Stimulated activated CD4-positive, alpha-beta T cell treated with anti-CD3 and anti-CD28 coated beads, Interleukin-12 subunit alpha, Interleukin-12 subunit beta, amount 100 ng/mL, for 48 hours (primary cell): ENCODE data around the gene FAM98A.
A peak's percentile ranks its signal among the peaks of the same experiment; 100 is the strongest.

Experiments
- DNase-seq, 3 donors: peaks; one replicate each; pipeline ENCODE4 v3.0.0-alpha.2; 2020; ENCODE audit warnings: low read depth in 2 of 3, low spot score in 1 of 3

The FAM98A gene

DNA sequence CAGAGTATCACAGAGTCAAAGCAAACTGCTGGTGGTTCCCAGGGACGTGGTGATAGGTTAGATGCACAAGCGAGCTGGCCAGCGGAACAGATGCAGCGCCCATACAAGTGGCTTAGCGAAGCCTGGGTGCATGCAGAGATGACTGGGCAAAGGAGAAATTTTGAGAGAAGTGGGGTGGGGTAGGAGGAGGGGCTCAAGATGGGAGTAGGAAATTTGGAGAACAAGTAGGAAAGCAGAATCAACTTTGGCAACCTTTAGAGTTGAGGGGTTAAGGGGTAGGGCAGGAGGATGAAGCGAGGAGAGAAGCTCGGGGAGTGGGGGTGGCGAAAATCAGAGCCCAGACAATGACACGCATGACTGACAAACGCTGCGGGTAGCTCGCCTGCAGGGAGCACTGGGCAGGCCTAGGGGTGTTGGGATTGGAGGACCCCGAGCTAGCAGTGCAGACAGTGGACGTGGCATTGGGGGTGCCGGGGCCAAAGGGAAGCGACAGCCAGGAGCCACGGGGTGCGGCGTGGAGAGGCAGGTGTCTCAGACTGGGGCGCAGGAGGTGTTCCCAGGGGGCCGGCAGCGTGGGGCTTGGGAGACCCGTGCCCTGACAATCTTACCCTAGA lies 431 bp downstream of the FAM98A start:
- DNase-seq, result peak; percentile 27 to 32 (median 31)

DNA sequence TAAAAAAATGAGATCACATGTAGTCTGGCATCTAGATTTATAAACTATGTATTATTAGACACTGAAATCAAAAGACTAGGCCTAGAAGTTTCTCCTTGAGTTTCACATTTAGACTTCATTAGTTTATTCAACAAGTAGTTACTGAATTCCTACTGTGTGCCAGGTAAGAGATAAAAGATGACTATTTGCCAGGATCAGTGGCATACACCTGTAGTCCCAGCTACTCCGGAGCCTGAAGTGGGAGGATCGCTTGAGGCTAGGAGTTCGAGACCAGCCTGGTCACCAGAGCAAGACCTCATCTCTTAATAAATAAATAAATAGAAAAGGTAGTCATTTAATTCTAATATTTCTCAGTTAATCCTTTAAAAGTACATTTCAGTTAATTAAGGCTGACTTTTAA lies 2.1 kb downstream of the FAM98A start:
- no peak for DNase-seq

DNA sequence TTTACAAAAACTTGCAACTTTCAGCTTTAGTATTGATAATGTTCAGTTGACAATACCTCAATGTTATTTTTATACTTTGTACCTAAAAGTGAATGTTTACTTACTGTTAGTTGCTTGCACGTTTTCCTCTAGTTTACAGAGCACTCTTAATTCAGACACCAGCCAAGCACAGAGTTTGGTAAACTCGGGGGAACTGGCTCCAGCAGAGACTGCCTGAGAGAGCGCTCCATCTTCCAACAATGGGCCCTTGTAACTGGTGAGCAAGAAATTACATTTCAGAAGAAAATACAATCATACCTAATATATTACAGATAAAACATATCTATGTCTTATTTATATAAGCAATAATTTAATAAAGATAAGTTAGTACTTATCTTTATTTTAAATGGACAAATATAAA lies 3.7 kb downstream of the FAM98A start:
- DNase-seq, result no peak

DNA sequence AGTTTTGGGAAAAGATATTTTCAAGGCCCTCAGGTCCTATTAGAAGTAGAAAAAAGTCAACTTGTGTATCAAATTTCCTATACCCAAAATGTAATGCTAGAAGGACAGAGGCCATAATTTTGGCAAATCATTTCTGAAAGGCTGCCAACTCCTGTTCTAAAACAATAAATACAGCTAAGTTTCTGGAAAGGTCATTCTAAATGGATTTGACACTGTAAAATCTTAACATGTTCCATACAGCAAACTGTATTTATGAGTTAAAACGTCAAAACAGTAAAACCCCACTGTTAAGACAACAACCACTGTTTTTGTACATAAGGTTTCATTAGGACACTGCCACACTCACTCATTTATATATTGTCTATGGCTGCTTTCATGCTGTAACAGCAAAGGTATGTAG lies 9.7 kb downstream of the FAM98A start:
- no peak for DNase-seq

DNA sequence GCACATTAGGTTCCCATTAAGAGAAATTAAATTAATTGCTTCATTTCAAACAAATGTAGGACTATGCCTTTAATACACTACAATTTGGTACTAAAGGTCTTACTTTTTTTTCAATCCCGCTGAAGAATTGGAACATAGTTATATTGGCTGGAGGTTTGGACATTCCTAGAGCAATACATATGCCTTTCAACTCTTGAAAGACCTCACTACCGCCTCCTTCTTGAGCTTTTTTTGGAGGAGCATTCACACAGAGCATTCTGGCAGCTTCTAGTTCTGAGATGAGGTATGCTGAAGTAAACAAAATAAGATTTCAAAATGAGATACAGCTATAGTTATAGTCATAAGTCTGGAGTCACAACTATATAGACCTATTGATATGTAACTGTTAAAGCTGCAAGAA lies 10.9 kb downstream of the FAM98A start:
- DNase-seq, result no peak

DNA sequence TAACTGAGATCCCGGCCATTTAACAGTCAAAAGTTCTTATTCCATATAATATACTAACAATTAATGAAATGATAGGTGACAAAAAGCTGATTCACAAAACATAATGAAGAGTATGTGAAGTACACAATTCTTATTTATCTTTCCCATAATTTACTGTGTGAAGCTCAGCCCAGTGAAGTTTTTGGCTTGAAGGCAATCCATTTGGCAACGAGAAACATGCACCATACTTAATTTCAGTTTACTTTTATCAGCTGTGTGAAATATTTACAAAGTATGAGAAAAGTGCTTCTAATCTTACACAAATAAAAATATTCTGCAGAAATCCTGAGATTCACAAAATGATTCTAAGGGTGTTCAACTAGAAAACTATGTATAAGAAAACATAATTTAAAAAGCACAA lies 12.3 kb downstream of the FAM98A start:
- no peak for DNase-seq

DNA sequence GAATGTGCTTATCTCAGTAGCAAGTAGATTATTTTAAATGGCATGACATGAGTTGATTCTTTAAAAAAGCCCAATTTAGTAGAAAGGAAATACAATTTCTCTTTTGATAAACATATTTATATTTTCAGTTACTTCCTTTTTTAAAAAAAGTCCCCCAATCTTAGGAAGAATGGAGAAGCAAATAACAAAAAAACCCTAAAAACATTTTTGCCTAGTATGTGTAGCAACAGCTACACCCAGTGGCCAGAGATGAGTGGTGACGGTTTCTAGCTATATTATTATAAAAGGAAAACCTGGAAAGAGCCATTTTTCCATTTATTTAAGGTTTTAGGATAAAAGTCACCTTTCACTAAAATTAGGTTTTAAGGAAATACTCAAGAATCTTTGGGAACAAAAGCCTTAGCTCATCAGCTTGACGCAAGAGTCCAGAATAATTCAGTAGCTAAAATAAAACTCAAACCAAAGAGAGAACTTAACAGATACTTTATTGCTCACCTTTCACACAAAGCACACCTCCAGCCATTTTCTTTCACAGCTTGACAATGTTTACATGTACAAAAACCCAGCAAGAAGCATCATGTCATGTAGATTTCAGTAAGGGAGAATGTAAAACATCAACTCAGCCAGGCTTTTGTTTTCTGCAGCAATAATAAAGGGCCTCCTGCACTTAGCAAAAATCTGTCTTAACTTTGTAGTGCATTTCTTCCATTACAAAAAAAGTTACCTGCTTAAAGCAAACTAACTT lies 15.7 kb downstream of the FAM98A start:
- no peak for DNase-seq

DNA sequence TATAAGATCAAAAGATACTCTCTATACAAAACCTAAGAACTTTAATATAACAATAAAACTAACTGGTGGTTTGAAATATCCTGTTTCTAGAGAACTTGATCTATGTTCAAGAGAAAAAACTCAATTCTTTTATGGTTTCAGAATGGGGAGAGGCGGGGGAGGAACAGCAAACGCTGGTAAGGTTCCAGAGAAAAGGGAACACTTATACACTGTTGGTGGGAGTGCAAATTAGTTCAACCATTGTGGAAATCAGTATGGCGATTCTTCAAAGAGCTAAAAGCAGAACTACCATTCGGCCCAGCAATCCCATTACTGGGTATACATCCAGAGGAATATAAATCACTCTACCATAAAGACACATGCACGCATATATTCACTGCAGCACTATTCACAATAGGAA lies 17.2 kb downstream of the FAM98A start:
- DNase-seq, result no peak

DNA sequence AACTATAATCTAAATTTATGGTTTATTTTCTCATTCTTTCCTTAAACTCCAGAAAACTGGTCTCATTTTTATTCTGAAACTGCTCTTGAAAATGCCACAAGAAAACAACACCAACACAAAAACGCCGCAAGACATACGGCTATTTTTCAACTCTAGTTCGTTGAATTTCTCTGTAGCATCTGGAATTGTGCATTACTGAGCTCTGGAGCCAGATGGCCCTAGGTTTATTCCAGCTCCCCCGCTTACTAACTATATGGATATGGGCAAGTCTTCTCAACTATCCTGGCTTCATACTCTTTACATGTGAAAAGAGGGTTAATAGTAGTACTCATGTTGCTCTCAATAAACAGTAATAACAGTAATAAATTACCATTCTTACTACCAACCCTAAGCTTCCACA lies 19.9 kb downstream of the FAM98A start:
- no peak for DNase-seq

DNA sequence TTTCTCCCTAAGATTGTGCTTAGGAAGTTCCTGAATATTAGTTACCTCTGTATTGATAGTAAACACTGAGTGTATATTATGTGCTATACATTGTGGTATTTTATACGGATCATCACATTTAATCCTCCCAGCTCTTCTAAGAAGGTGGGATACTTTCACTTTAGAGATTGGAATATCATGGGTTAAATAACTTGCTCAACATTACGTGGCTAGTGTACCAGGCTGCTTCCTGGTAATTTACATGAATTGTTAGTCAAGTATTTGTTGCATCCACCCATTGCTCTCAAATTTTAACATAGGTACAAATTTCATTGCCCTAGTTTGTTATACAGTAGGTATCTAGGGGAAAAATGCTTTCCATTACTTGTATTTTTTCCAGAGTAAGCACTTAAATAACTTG lies 21.4 kb downstream of the FAM98A start:
- DNase-seq, result no peak

DNA sequence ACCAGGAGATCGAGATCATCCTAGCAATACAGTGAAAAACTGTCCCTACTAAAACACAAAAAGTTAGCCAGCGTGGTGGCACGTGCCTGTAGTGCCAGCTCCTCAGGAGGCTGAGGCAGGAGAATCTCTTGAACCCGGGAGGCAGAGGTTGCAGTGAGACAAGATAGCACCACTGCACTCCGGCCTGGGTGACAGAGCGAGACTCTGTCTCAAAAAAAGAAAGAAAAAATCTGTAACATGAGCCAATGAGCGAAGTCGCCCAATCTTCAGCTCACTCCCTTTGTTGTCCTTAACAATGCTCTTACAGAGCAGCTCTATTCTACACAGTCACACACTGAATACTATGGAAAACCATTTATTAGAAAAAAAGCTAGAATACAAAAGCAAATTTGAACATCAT lies 22.0 kb downstream of the FAM98A start:
- no peak for DNase-seq

DNA sequence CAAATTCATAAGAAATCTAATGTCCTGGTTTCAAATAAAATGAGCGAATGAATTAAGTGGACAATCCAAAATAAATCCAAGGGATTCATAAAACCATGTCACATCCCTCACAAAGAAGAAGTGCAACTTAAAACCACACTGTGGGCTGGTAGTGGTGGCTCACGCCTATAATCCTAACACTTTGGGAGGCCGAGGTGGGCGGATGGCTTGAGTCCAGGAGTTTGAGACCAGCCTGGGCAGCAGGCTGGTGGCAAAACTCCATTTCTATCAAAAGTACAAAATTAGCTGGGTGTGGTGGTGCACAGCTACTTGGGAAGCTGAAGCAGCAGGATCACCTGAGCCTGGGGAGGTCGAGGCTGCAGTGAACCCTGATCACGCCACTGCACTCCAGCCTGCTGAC lies 25.4 kb downstream of the FAM98A start:
- no peak for DNase-seq

DNA sequence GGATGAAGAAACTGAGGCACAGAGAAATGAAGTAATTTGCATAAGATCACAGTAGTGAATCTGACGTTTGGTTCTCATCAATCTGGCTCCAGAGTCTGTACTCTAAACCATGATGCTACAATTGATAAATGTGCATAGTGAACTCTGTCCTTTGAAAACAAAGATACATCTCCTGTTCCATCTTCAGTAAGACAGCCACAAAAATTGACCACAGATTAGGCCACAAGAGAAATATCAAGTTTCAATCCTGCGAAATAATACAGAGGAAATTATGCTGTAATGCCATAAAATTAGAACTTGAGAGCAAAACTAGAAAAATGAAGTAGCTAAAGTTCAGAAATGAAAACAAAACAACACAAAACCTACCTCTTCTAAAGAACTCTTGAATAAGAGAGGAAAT lies 28.4 kb downstream of the FAM98A start:
- DNase-seq, result no peak

DNA sequence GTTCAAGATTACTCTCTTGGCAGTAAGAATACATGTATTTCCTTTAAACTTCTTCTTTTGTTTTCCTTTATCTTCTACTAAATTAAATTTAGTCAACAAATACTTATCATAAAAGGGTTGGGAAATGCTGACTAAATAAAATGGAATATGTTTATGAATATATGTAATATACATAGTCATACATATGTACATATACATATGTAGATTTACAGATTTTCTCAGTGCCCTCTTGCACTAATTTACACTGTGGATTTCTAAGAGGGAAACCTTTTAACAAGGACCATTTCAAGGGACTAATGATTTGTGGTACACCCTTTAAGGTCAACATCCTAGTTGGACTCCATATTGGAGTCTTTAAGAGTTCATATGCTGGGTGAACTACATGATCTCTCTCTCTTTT lies 37.2 kb downstream of the FAM98A start:
- DNase-seq, result no peak

DNA sequence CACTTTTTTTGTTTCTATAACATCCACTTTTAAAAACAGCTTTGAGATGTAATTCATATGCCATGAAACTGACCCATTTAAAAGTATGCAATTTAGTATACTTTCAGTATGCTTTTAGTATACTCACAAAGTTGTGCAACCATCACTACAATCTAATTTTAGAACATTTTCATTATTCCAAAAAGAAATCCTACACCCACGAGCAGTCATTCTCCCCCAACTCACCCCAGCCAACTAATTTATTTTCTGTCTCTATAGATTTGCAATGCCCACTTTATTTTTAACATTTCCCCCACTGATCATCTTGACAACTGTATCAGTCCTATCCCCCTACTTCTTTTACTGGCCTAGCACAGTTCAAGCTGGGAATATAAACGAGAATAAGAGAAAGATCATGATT lies 39.1 kb downstream of the FAM98A start:
- DNase-seq, result no peak

DNA sequence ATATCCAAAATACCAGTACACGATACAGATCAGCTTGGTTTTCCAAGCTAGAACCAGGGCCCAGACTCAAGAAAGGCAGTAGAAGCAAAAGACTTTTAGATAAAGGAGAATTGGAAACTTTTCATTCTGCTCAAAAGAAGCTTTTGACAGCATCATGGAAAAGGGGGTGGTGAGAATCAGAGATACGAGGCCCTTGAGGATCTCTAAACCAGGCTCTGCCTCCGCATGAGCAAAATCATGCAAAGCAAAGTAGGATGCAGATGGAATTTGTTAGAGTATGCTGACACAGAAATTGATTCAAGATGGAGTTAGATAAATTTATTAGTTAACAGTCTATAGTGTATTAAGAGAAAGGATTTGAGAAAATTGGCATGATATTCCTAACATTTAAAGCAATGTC lies 39.8 kb downstream of the FAM98A start:
- no peak for DNase-seq

DNA sequence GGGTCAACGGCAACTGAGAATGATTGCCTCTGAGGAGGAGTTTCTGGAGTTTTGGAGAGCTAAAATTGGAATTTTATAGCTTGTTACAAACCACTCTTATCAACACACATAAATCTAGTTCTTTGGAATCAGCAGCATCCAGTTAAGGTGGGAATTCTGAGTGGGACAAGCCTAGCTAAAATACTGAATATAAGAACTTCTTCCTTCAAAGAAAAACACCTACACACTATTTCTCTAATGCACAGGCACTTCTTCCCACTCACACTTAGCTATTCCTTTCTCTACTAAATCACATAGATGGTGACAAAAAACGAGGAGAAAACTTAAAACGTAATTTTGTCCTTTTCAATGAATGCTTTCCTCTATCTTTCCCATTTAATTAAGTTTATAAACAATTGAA lies 43.4 kb downstream of the FAM98A start:
- DNase-seq, result no peak

DNA sequence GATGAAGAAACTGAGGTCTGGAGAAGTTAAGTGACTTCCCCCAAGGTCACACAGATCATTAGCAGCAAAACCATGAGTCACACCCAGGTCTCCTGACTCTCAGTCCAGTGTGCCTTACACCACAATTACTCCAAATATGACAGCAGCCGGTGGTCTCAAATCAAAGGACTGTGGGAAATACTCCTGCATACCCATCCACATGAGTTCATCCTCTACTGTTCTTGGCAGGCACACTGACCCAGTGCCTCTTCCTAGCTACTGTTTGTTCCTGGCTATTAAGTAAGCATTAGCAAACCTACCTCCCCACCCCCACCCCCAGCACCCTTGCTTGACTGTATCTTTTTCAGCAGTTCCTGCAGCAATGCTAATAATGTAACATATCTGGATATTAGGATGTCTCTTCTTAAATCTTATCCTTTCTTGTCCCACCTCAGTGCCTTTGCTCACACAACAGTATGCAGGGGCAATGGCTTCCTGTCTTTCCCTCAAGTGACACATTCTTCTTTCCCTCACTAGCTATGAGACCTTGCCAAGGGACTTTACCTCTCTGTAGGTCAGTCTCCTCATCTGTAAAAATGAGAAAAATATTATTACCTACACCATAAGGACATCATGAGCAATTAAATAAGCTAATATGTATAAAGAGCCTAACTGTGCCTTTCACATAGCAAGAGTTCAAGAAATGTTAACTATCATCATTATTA lies 46.2 kb downstream of the FAM98A start:
- DNase-seq, result no peak

DNA sequence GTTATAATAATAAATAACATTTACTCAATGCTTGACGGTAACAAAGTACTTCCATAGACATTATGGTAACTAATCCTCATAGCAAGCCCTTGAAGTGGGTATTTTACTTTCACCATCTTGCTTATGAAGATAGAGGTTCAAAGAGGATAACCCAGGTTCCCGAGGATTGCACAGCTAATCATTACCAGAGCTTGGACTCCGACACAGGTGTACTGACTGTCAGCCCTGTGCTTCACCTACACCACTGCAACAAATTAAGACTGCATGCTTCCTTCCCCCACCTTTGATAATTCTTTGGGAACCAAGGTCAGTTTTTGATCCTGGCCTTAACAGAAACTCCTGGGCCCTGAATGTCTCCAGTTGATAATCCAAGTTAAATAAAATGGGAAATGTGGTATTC lies 48.9 kb downstream of the FAM98A start:
- DNase-seq, result no peak

DNA sequence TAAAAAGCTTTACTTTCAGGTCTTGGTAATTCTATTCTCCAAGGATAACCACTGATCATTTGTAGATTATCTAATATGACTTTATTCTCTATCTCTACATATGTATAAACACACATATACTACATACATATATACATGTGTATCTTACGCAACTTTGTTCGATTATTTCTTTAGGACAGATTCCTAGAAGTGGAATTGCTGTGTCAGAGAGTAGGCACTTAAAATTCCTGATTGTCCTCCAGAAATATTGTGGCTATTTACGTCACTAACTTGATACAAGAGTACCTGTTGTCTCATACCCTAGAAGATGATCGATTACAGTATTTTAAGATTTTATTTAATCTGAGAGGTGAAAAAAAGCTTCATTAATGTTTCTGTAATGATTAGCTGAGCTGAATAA lies 57.9 kb downstream of the FAM98A start:
- DNase-seq, result no peak

DNA sequence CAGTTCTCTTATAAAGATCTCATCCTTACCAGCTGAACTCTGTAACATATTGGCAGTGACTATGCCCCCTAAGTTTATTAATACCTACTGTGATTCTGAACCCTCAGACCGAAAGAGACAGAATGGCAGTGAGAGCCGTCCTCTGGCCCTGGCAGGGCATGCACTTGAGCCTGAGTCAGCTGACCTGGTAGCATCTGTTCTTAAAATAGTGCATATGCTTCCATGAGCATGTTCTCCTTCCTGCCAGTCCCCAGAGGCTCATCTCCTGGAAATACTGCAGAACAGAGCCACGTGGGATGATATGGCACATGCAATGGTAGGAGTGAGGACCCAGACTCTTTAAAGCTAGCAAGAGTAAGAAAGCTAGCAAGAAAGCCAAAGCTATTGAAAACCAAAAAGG lies 63.7 kb downstream of the FAM98A start:
- no peak for DNase-seq
